ENCODE results near the gene TBC1D7. TPM values are rescaled to one million over a fixed set of nuclear protein-coding genes. Genes with fewer than 3 reads are reported as not detected.

TBC1D7 gene
- total RNA-seq, 1 experiment from 2014 or later: 13.7 TPM

DNA sequence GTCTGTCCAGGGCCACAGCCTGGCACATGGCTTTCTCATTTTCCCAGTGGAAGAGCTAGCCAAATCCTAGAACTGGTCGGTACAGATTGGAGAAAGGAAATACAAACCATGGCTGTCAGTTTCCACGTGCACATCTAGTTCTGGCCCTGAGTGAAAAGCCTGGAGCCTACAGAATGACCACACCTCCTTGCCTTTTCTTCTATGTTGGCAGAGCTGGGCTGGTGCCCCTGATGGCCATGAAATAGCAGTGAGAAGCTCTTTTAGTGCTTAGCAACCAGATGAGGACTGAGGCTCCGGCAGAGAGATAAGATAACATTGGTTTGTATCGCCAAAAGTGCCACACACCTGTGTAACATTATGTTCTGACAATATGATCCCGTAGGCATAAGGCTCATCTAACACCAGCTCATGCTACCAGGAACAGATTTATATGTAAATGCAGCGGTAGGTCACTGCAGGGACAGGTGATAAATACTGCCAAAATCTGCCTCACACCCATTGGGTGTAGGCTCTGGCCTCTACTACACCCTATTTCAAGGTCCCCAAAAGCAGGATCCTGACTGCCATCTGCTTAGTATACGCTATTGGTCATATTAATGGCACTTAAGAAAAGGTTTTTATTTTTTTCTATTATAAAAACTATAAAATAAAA is 39.9 kb upstream of the TBC1D7 start:
- intact Hi-C loops (cut with micrococcal nuclease): no loop called here
- no peaks in the 10 kb centered on the region for H3K27me3 ChIP-seq (ENCODE audit: insufficient read depth, low read length)
- no peaks in the 10 kb centered on the region for H3K4me1 ChIP-seq (ENCODE audit: control insufficient read depth in 1 of 2, insufficient read depth in 2 of 2, low read length in 2 of 2)
- H4K20me1 ChIP-seq (ENCODE audit: insufficient read depth): no peaks in the 10 kb centered on the region
- DNase-seq (ENCODE audit: low read depth, low spot score) (no peak), ATAC-seq (no peak)
- H3K79me2 ChIP-seq (ENCODE audit: insufficient read depth, low read length): no peaks in the 10 kb centered on the region
- no TSS peak for BruUV-seq (replicated peaks)
- H3K9me2 ChIP-seq (ENCODE audit: insufficient read depth): no peaks in the 10 kb centered on the region
- H3K4me3 ChIP-seq (replicated peaks in 1 of 2; ENCODE audit: low read depth in 1 of 2, low read length in 2 of 2): no peak overlapping the region
- no peak overlapping the region for H3K4me2 ChIP-seq (ENCODE audit: low read length)
- no peak overlapping the region for H3K9ac ChIP-seq (ENCODE audit: low read length)
- TF ChIP-seq SIN3A (IDR thresholded peaks at IDR 0.05; ENCODE audit: low read depth): no peak
- no peak for TF ChIP-seq EZH2 (IDR thresholded peaks at IDR 0.05)
- TF ChIP-seq SP1 (IDR thresholded peaks at IDR 0.05; ENCODE audit: low read depth): no peak
- TF ChIP-seq ELF1 (IDR thresholded peaks at IDR 0.05; ENCODE audit: borderline replicate concordance, low read depth): no peak
- TF ChIP-seq FOSL1 (IDR thresholded peaks at IDR 0.05; ENCODE audit: low read depth): no peak
- TF ChIP-seq TCF7L2 (IDR thresholded peaks at IDR 0.05; ENCODE audit: borderline replicate concordance, extremely low read depth, insufficient read depth, insufficient read length): no peak
- TF ChIP-seq SRF (IDR thresholded peaks at IDR 0.05; ENCODE audit: low read depth): no peak
- TF ChIP-seq MAX (IDR thresholded peaks at IDR 0.05): no peak
- no peak overlapping the region for H3K27ac ChIP-seq (ENCODE audit: low read depth, low read length)
- CTCF ChIA-PET: no interaction called here
- no peaks in the 10 kb centered on the region for H3K36me3 ChIP-seq (ENCODE audit: control insufficient read depth in 1 of 2, insufficient read depth in 2 of 2, low read length in 2 of 2)
- no peak overlapping the region for H2AFZ ChIP-seq (ENCODE audit: low read depth, low read length, poor library complexity, severe bottlenecking)
- RAD21 ChIA-PET (ENCODE audit: low non-redundant PET in 1 of 2, low total read pairs in 2 of 2, uncharacterized antibody in 2 of 2, unreplicated experiment in 2 of 2): no interaction called here
- POLR2A ChIA-PET: no interaction called here
- no peaks in the 10 kb centered on the region for H3K9me3 ChIP-seq (ENCODE audit: control insufficient read depth in 1 of 2, insufficient read depth in 1 of 2, low read depth in 1 of 2, low read length in 2 of 2)

GRCh38 chr6:13367396-13367795 is 39.1 kb upstream of the TBC1D7 start:
- ATAC-seq (no peak), DNase-seq (ENCODE audit: low read depth, low spot score) (no peak)
- H3K4me2 ChIP-seq (ENCODE audit: low read length): no peak overlapping the region
- H3K9me3 ChIP-seq (ENCODE audit: control insufficient read depth in 1 of 2, insufficient read depth in 1 of 2, low read depth in 1 of 2, low read length in 2 of 2): no peaks in the 10 kb centered on the region
- no peaks in the 10 kb centered on the region for H3K36me3 ChIP-seq (ENCODE audit: control insufficient read depth in 1 of 2, insufficient read depth in 2 of 2, low read length in 2 of 2)
- H3K9me2 ChIP-seq (ENCODE audit: insufficient read depth): no peaks in the 10 kb centered on the region
- ChIA-PET POLR2A (no interaction called here), RAD21 (ENCODE audit: low non-redundant PET in 1 of 2, low total read pairs in 2 of 2, uncharacterized antibody in 2 of 2, unreplicated experiment in 2 of 2) (no interaction called here), CTCF (no interaction called here)
- no peak overlapping the region for H3K27ac ChIP-seq (ENCODE audit: low read depth, low read length)
- H3K4me1 ChIP-seq (ENCODE audit: control insufficient read depth in 1 of 2, insufficient read depth in 2 of 2, low read length in 2 of 2): no peaks in the 10 kb centered on the region
- H4K20me1 ChIP-seq (ENCODE audit: insufficient read depth): no peaks in the 10 kb centered on the region
- no peak overlapping the region for H3K9ac ChIP-seq (ENCODE audit: low read length)
- H3K79me2 ChIP-seq (ENCODE audit: insufficient read depth, low read length): no peaks in the 10 kb centered on the region
- BruUV-seq (replicated peaks): no TSS peak
- H3K27me3 ChIP-seq (ENCODE audit: insufficient read depth, low read length): no peaks in the 10 kb centered on the region
- H3K4me3 ChIP-seq (replicated peaks in 1 of 2; ENCODE audit: low read depth in 1 of 2, low read length in 2 of 2): no peak overlapping the region
- intact Hi-C loops (cut with micrococcal nuclease): no loop called here
- H2AFZ ChIP-seq (ENCODE audit: low read depth, low read length, poor library complexity, severe bottlenecking): no peak overlapping the region
- TF ChIP-seq EZH2phosphoT487 (IDR thresholded peaks at IDR 0.05; ENCODE audit: borderline replicate concordance) (no peak), CBX3 (IDR thresholded peaks at IDR 0.05; ENCODE audit: low read depth) (no peak), REST (IDR thresholded peaks at IDR 0.05; ENCODE audit: low read depth) (no peak), JUND (IDR thresholded peaks at IDR 0.05) (no peak), CTCF (IDR thresholded peaks at IDR 0.05 in 2 of 3, conservative IDR thresholded peaks at IDR 0.05 in 1 of 3; ENCODE audit: borderline replicate concordance in 1 of 3, insufficient read depth in 1 of 3, low read depth in 2 of 3, low read length in 2 of 3) (no peak)

Measured in HCT116 (cell line).